Measurements from ENCODE around the gene GTF2F1. TPM values are rescaled to one million over a fixed set of nuclear protein-coding genes. Genes with fewer than 3 reads are reported as not detected.
"Not testable (repeated sequence)": the region's sequence is repeated elsewhere in the genome, so short reads cannot be mapped to it uniquely, and the experiment has no call there.

GTF2F1 gene
- total and polyA plus RNA-seq, 2 donors (not counting 1 experiment from before 2014, with no cell fraction given) = 43.0 to 50.4 TPM

- no peak overlapping the region for H3K4me2 ChIP-seq (ENCODE audit: extremely low read depth, insufficient read depth, low read length)
- no peak overlapping the region for H3K4me3 ChIP-seq (replicated peaks in 1 of 4; ENCODE audit: control extremely low read depth in 1 of 4, insufficient read depth in 1 of 4, low read depth in 3 of 4, low read length in 4 of 4)
- no peaks in the 10 kb centered on the region for H3K36me3 ChIP-seq (ENCODE audit: control insufficient read depth, insufficient read depth, low read length)
- H3K27ac ChIP-seq (ENCODE audit: insufficient read depth, low read length) = no peak overlapping the region
- H3K9me3 ChIP-seq (ENCODE audit: control insufficient read depth, insufficient read depth, low read depth, low read length) = no peaks in the 10 kb centered on the region
- DNase-seq (ENCODE audit: low read depth in 2 of 2) = no peak
- H3K9ac ChIP-seq (ENCODE audit: insufficient read depth, low read length) = no peak overlapping the region
- peaks cover 10% of the 10 kb centered on the region for H3K79me2 ChIP-seq (ENCODE audit: control insufficient read depth, insufficient read depth, low read length)
- no peak for TF ChIP-seq EZH2 (IDR thresholded peaks at IDR 0.05; ENCODE audit: low read length, missing control alignments)
- H4K20me1 ChIP-seq (ENCODE audit: control insufficient read depth, extremely low read depth, insufficient read depth, low read length) = no peaks in the 10 kb centered on the region
- H2AFZ ChIP-seq (ENCODE audit: low read length) = no peak overlapping the region
- H3K4me1 ChIP-seq (ENCODE audit: control insufficient read depth, extremely low read depth, insufficient read depth, low read length) = peaks cover 2% of the 10 kb centered on the region
- H3K27me3 ChIP-seq (ENCODE audit: control insufficient read depth, insufficient read depth, low read length) = no peaks in the 10 kb centered on the region
These were observed 33.2 kb downstream of the GTF2F1 start for GRCh38 chr19:6359568-6360341.

- H3K27ac ChIP-seq (ENCODE audit: insufficient read depth, low read length) = no peak overlapping the region
- H3K4me3 ChIP-seq (replicated peaks in 1 of 4; ENCODE audit: control extremely low read depth in 1 of 4, insufficient read depth in 1 of 4, low read depth in 3 of 4, low read length in 4 of 4) = no peak overlapping the region
- H2AFZ ChIP-seq (ENCODE audit: low read length) = no peak overlapping the region
- H3K9ac ChIP-seq (ENCODE audit: insufficient read depth, low read length) = no peak overlapping the region
- no peaks in the 10 kb centered on the region for H3K36me3 ChIP-seq (ENCODE audit: control insufficient read depth, insufficient read depth, low read length)
- no peaks in the 10 kb centered on the region for H3K27me3 ChIP-seq (ENCODE audit: control insufficient read depth, insufficient read depth, low read length)
- H3K79me2 ChIP-seq (ENCODE audit: control insufficient read depth, insufficient read depth, low read length) = peaks cover 10% of the 10 kb centered on the region
- no peaks in the 10 kb centered on the region for H3K9me3 ChIP-seq (ENCODE audit: control insufficient read depth, insufficient read depth, low read depth, low read length)
- no peak for DNase-seq (ENCODE audit: low read depth in 2 of 2)
- H3K4me1 ChIP-seq (ENCODE audit: control insufficient read depth, extremely low read depth, insufficient read depth, low read length) = peaks cover 2% of the 10 kb centered on the region
- no peak for TF ChIP-seq CTCF (conservative IDR thresholded peaks at IDR 0.05 in 1 of 2, IDR thresholded peaks at IDR 0.05 in 1 of 2; ENCODE audit: low read depth in 1 of 2, low read length in 2 of 2)
- TF ChIP-seq EZH2 (IDR thresholded peaks at IDR 0.05; ENCODE audit: low read length, missing control alignments) = no peak
- H4K20me1 ChIP-seq (ENCODE audit: control insufficient read depth, extremely low read depth, insufficient read depth, low read length) = no peaks in the 10 kb centered on the region
- H3K4me2 ChIP-seq (ENCODE audit: extremely low read depth, insufficient read depth, low read length) = no peak overlapping the region
These were observed 35.0 kb downstream of the GTF2F1 start for GRCh38 chr19:6358003-6358402.

- H3K79me2 ChIP-seq (ENCODE audit: control insufficient read depth, insufficient read depth, low read length) = peaks cover 6% of the 10 kb centered on the region
- H2AFZ ChIP-seq (ENCODE audit: low read length) = no peak overlapping the region
- no peak overlapping the region for H3K4me3 ChIP-seq (replicated peaks in 1 of 4; ENCODE audit: control extremely low read depth in 1 of 4, insufficient read depth in 1 of 4, low read depth in 3 of 4, low read length in 4 of 4)
- H3K27me3 ChIP-seq (ENCODE audit: control insufficient read depth, insufficient read depth, low read length) = no peaks in the 10 kb centered on the region
- H4K20me1 ChIP-seq (ENCODE audit: control insufficient read depth, extremely low read depth, insufficient read depth, low read length) = no peaks in the 10 kb centered on the region
- H3K4me2 ChIP-seq (ENCODE audit: extremely low read depth, insufficient read depth, low read length) = no peak overlapping the region
- no peak for DNase-seq (ENCODE audit: low read depth in 2 of 2)
- H3K9me3 ChIP-seq (ENCODE audit: control insufficient read depth, insufficient read depth, low read depth, low read length) = no peaks in the 10 kb centered on the region
- H3K27ac ChIP-seq (ENCODE audit: insufficient read depth, low read length) = no peak overlapping the region
- no peaks in the 10 kb centered on the region for H3K4me1 ChIP-seq (ENCODE audit: control insufficient read depth, extremely low read depth, insufficient read depth, low read length)
- H3K36me3 ChIP-seq (ENCODE audit: control insufficient read depth, insufficient read depth, low read length) = no peaks in the 10 kb centered on the region
- TF ChIP-seq EZH2 (IDR thresholded peaks at IDR 0.05; ENCODE audit: low read length, missing control alignments) = no peak
- no peak for TF ChIP-seq CTCF (conservative IDR thresholded peaks at IDR 0.05 in 1 of 2, IDR thresholded peaks at IDR 0.05 in 1 of 2; ENCODE audit: low read depth in 1 of 2, low read length in 2 of 2)
- no peak overlapping the region for H3K9ac ChIP-seq (ENCODE audit: insufficient read depth, low read length)
These were observed 35.8 kb downstream of the GTF2F1 start for GRCh38 chr19:6357174-6357573.

DNA sequence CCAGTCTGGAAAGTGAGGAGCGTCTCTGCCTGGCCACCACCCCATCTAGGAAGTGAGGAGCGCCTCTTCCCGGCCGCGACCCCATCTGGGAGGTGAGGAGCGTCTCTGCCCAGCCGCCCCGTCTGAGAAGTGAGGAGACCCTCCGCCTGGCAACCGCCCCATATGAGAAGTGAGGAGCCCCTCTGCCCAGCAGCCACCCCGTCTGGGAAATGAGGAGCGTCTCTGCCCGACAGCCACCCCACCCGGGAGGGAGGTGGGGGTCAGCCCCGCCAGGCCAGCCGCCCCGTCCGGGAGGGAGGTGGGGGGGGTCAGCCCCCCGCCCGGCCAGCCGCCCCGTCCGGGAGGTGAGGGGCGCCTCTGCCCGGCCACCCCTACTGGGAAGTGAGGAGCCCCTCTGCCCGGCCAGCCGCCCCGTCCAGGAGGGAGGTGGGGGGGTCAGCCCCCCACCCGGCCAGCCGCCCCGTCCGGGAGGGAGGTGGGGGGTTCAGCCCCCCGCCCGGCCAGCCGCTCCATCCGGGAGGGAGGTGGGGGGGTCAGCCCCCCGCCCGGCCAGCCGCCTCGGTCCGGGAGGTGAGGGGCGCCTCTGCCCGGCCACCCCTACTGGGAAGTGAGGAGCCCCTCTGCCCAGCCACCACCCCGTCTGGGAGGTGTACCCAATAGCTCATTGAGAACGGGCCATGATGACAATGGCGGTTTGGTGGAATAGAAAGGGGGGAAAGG is 37.5 kb downstream of the GTF2F1 start:
- H4K20me1 ChIP-seq (ENCODE audit: control insufficient read depth, extremely low read depth, insufficient read depth, low read length); H3K9me3 ChIP-seq (ENCODE audit: control insufficient read depth, insufficient read depth, low read depth, low read length); H3K4me2 ChIP-seq (ENCODE audit: extremely low read depth, insufficient read depth, low read length); H3K79me2 ChIP-seq (ENCODE audit: control insufficient read depth, insufficient read depth, low read length); H3K4me1 ChIP-seq (ENCODE audit: control insufficient read depth, extremely low read depth, insufficient read depth, low read length); H2AFZ ChIP-seq (ENCODE audit: low read length); H3K27me3 ChIP-seq (ENCODE audit: control insufficient read depth, insufficient read depth, low read length); DNase-seq (ENCODE audit: low read depth in 2 of 2); H3K27ac ChIP-seq (ENCODE audit: insufficient read depth, low read length); H3K36me3 ChIP-seq (ENCODE audit: control insufficient read depth, insufficient read depth, low read length); H3K4me3 ChIP-seq (replicated peaks in 1 of 4; ENCODE audit: control extremely low read depth in 1 of 4, insufficient read depth in 1 of 4, low read depth in 3 of 4, low read length in 4 of 4); H3K9ac ChIP-seq (ENCODE audit: insufficient read depth, low read length): not testable (repeated sequence)

Data from fibroblast of lung (primary cell).